ENCODE results near the gene PLEKHA7. TPM values are rescaled to one million over a fixed set of nuclear protein-coding genes. Genes with fewer than 3 reads are reported as not detected.

PLEKHA7 gene
- total and polyA plus RNA-seq, 7 donors = 0.74 to 2.6 (median 1.2) TPM

- Histone ChIP-seq H3K27ac (no peak overlapping the region), H3K4me3 (no peak overlapping the region), H3K9me3 (no peaks in the 10 kb centered on the region), H3K27me3 (ENCODE audit: insufficient read depth in 3 of 3, low read length in 2 of 3) (no peaks in the 10 kb centered on the region), H3K4me1 (no peaks in the 10 kb centered on the region), H3K36me3 (ENCODE audit: insufficient read depth in 1 of 2, low read depth in 1 of 2) (no peaks in the 10 kb centered on the region)
- no peak for TF ChIP-seq CTCF (IDR thresholded peaks at IDR 0.05)
- WGBS, 3 donors = 63 to 90% (median 81%) methylated on average over 4 to 5 of the region's 5 CpGs
- no peak for DNase-seq
- intact Hi-C loops (cut with DNase I) = no loop called here
- no peak for ATAC-seq
Measured at GRCh38 chr11:16982256-16982671, 31.9 kb downstream of the PLEKHA7 start.

GRCh38 chr11:16981651-16982194 is 32.5 kb downstream of the PLEKHA7 start:
- 31 to 48% (median 42%) methylated on average over 9 of the region's 9 CpGs for WGBS, 3 donors
- intact Hi-C loops (cut with DNase I) = no loop called here
- no peak overlapping the region for H3K27ac ChIP-seq
- H3K4me1 ChIP-seq = no peaks in the 10 kb centered on the region
- DNase-seq (no peak), ATAC-seq (no peak)
- H3K9me3 ChIP-seq = no peaks in the 10 kb centered on the region
- H3K36me3 ChIP-seq (ENCODE audit: insufficient read depth in 1 of 2, low read depth in 1 of 2) = no peaks in the 10 kb centered on the region
- no peak overlapping the region for H3K4me3 ChIP-seq
- no peak for TF ChIP-seq CTCF (IDR thresholded peaks at IDR 0.05)
- H3K27me3 ChIP-seq (ENCODE audit: insufficient read depth in 3 of 3, low read length in 2 of 3) = no peaks in the 10 kb centered on the region

- H3K4me3 ChIP-seq = no peak overlapping the region
- H3K27me3 ChIP-seq (ENCODE audit: insufficient read depth in 3 of 3, low read length in 2 of 3) = no peaks in the 10 kb centered on the region
- WGBS, 3 donors = 75 to 83% (median 77%) methylated on average over 8 of the region's 8 CpGs
- TF ChIP-seq CTCF (IDR thresholded peaks at IDR 0.05) = no peak
- ATAC-seq = no peak
- no peak for DNase-seq
- no peak overlapping the region for H3K27ac ChIP-seq
- no peaks in the 10 kb centered on the region for H3K36me3 ChIP-seq (ENCODE audit: insufficient read depth in 1 of 2, low read depth in 1 of 2)
- H3K9me3 ChIP-seq = no peaks in the 10 kb centered on the region
- no peaks in the 10 kb centered on the region for H3K4me1 ChIP-seq
- intact Hi-C loops (cut with DNase I) = no loop called here
Measured at GRCh38 chr11:16979703-16980622, 34.3 kb downstream of the PLEKHA7 start.

- TF ChIP-seq CTCF (IDR thresholded peaks at IDR 0.05) = no peak
- intact Hi-C loops (cut with DNase I) = no loop called here
- DNase-seq = no peak
Measured at GRCh38 chr11:16977994-16978315, 36.3 kb downstream of the PLEKHA7 start.

More at GRCh38 chr11:16977994-16978315, 36.3 kb downstream of the PLEKHA7 start:
- no peak overlapping the region for H3K27ac ChIP-seq
- WGBS, 3 donors = 63 to 78% (median 72%) methylated on average over 2 of the region's 2 CpGs
- no peak for ATAC-seq
- H3K36me3 ChIP-seq (ENCODE audit: insufficient read depth in 1 of 2, low read depth in 1 of 2) = no peaks in the 10 kb centered on the region
- no peaks in the 10 kb centered on the region for H3K4me1 ChIP-seq
- no peaks in the 10 kb centered on the region for H3K27me3 ChIP-seq (ENCODE audit: insufficient read depth in 3 of 3, low read length in 2 of 3)
- no peak overlapping the region for H3K4me3 ChIP-seq
- H3K9me3 ChIP-seq = no peaks in the 10 kb centered on the region
